H9 (cell line): Measurements from ENCODE around the gene PCSK2. TPM values are rescaled to one million over a fixed set of nuclear protein-coding genes. Genes with fewer than 3 reads are reported as not detected.

ENCODE experiments used
- DNase-seq: peaks from one replicate; pipeline ENCODE4 v3.0.0-alpha.2; 2017
- H2AFZ ChIP-seq: one replicate; pipeline ENCODE4 v1.6.1; 2013; ENCODE audit warnings: mild to moderate bottlenecking, low read length, control low read depth, moderate library complexity
- H2AK5ac ChIP-seq: 2 replicates; pipeline ENCODE4 v1.6.1; 2013; ENCODE audit warnings: low read length, control low read depth, mixed read lengths; ENCODE audit not compliant: insufficient read length
- H2BK120ac ChIP-seq: one replicate; pipeline ENCODE4 v1.6.1; 2013; ENCODE audit warnings: low read depth, mild to moderate bottlenecking, low read length, control low read depth, inconsistent platforms; ENCODE audit not compliant: poor library complexity, severe bottlenecking
- H2BK12ac ChIP-seq: 2 replicates; pipeline ENCODE4 v1.6.1; 2013; ENCODE audit warnings: low read length, control low read depth, mixed read lengths, low read depth; ENCODE audit not compliant: insufficient read length
- H2BK15ac ChIP-seq: 2 replicates; pipeline ENCODE4 v1.6.1; 2013; ENCODE audit warnings: low read depth, low read length, control low read depth
- H2BK20ac ChIP-seq: one replicate; pipeline ENCODE4 v1.6.1; 2013; ENCODE audit warnings: low read depth, mild to moderate bottlenecking, low read length, control low read depth, inconsistent platforms; ENCODE audit not compliant: poor library complexity, severe bottlenecking
- H2BK5ac ChIP-seq: 2 replicates; pipeline ENCODE4 v1.6.1; 2013; ENCODE audit warnings: low read length, control low read depth, mixed read lengths; ENCODE audit not compliant: insufficient read length
- H3K14ac ChIP-seq: 2 replicates; pipeline ENCODE4 v1.6.1; 2013; ENCODE audit warnings: low read length, control low read depth; ENCODE audit not compliant: insufficient read depth
- H3K18ac ChIP-seq: 2 replicates; pipeline ENCODE4 v1.6.1; 2013; ENCODE audit warnings: low read depth, mild to moderate bottlenecking, mixed read lengths, low read length, control low read depth; ENCODE audit not compliant: insufficient read length
- H3K23ac ChIP-seq: 2 replicates; pipeline ENCODE4 v1.6.1; 2013; ENCODE audit warnings: low read length, control low read depth, mixed read lengths, low read depth; ENCODE audit not compliant: insufficient read length
- H3K23me2 ChIP-seq: 2 replicates; pipeline ENCODE4 v1.6.1; 2013; ENCODE audit warnings: low read depth, mild to moderate bottlenecking, mixed read lengths, low read length, control low read depth; ENCODE audit not compliant: insufficient read length, poor library complexity, severe bottlenecking
- H3K27ac ChIP-seq: 2 replicates; pipeline ENCODE4 v1.5.1; 2013; ENCODE audit warnings: low read length, control low read depth, mixed read lengths, low read depth; ENCODE audit not compliant: insufficient read length
- H3K27me3 ChIP-seq: 2 replicates; pipeline ENCODE4 v1.6.1; 2013; ENCODE audit warnings: low read length, control low read depth, inconsistent platforms; ENCODE audit not compliant: insufficient read depth
- H3K4ac ChIP-seq: 2 replicates; pipeline ENCODE4 v1.6.1; 2013; ENCODE audit warnings: low read depth, mild to moderate bottlenecking, control low read depth, inconsistent platforms, low read length, moderate library complexity
- H3K4me1 ChIP-seq: 2 replicates; pipeline ENCODE4 v1.6.1; 2013; ENCODE audit warnings: low read length, control low read depth, inconsistent platforms; ENCODE audit not compliant: insufficient read depth
- H3K4me2 ChIP-seq: 2 replicates; pipeline ENCODE4 v1.6.1; 2013; ENCODE audit warnings: low read length, control low read depth, mixed read lengths; ENCODE audit not compliant: insufficient read length, insufficient read depth
- H3K56ac ChIP-seq: 2 replicates; pipeline ENCODE4 v1.6.1; 2013; ENCODE audit warnings: low read depth, mild to moderate bottlenecking, mixed read lengths, low read length, control low read depth; ENCODE audit not compliant: insufficient read length
- H3K79me1 ChIP-seq: 2 replicates; pipeline ENCODE4 v1.6.1; 2013; ENCODE audit warnings: low read depth, mild to moderate bottlenecking, moderate library complexity, low read length, control low read depth, inconsistent platforms; ENCODE audit not compliant: insufficient read depth, poor library complexity, severe bottlenecking
- H3K79me2 ChIP-seq: 2 replicates; pipeline ENCODE4 v1.6.1; 2013; ENCODE audit warnings: low read length, control low read depth, inconsistent platforms; ENCODE audit not compliant: insufficient read depth
- H3K9ac ChIP-seq: 2 replicates; pipeline ENCODE4 v1.6.1; 2013; ENCODE audit warnings: low read length, control low read depth, mixed read lengths; ENCODE audit not compliant: insufficient read length; ENCODE audit errors: extremely low read depth
- H3K9me3 ChIP-seq: one replicate; pipeline ENCODE4 v1.6.1; 2013; ENCODE audit warnings: low read depth, low read length, inconsistent platforms; ENCODE audit not compliant: control insufficient read depth
- H3T11ph ChIP-seq: one replicate; pipeline ENCODE4 v1.6.1; 2013; ENCODE audit warnings: mild to moderate bottlenecking, low read length, control low read depth, inconsistent platforms
- H4K20me1 ChIP-seq: one replicate; pipeline ENCODE4 v1.6.1; 2013; ENCODE audit not compliant: control insufficient read depth, insufficient read length, insufficient read depth
- H4K5ac ChIP-seq: 2 replicates; pipeline ENCODE4 v1.6.1; 2013; ENCODE audit warnings: low read depth, mild to moderate bottlenecking, mixed read lengths, low read length, control low read depth; ENCODE audit not compliant: insufficient read length
- H4K8ac ChIP-seq: replicated peaks from 2 replicates; pipeline ENCODE4 v1.6.1; 2013; ENCODE audit warnings: low read length, control low read depth, mixed read lengths, low read depth; ENCODE audit not compliant: insufficient read length
- H4K91ac ChIP-seq: 2 replicates; pipeline ENCODE4 v1.6.1; 2013; ENCODE audit warnings: low read depth, mild to moderate bottlenecking, moderate library complexity, mixed read lengths, low read length, control low read depth; ENCODE audit not compliant: insufficient read length
- H3K27ac Mint-ChIP-seq, 3 experiments: 2 replicates in 2 of 3; 3 replicates in 1 of 3; pipeline ENCODE4 v1.8.0; 2020 to 2021; ENCODE audit warnings: mixed read lengths in 3 of 3, mild to moderate bottlenecking in 1 of 3, moderate library complexity in 1 of 3
- H3K27me3 Mint-ChIP-seq: 2 replicates; pipeline ENCODE4 v1.8.0; 2021; ENCODE audit warnings: low read depth, mild to moderate bottlenecking, moderate library complexity, mixed read lengths
- H3K36me3 Mint-ChIP-seq, 3 experiments: 2 replicates in 2 of 3; 3 replicates in 1 of 3; pipeline ENCODE4 v1.8.0; 2020 to 2021; ENCODE audit warnings: low read depth in 3 of 3, mixed read lengths in 3 of 3; ENCODE audit not compliant: insufficient read depth in 1 of 3
- H3K4me1 Mint-ChIP-seq, 2 experiments: 2 replicates each; pipeline ENCODE4 v1.8.0; 2020; ENCODE audit warnings: mixed read lengths in 2 of 2
- H3K4me3 Mint-ChIP-seq, 2 experiments: 2 replicates in 1 of 2; 3 replicates in 1 of 2; pipeline ENCODE4 v1.8.0; 2020 to 2021; ENCODE audit warnings: mild to moderate bottlenecking in 2 of 2, mixed read lengths in 2 of 2, moderate library complexity in 1 of 2
- H3K9me3 Mint-ChIP-seq, 2 experiments: 2 replicates in 1 of 2; 3 replicates in 1 of 2; pipeline ENCODE4 v1.8.0; 2020; ENCODE audit warnings: mild to moderate bottlenecking in 2 of 2, mixed read lengths in 2 of 2, moderate library complexity in 1 of 2
- WGBS: extraction: QIAGEN DNeasy Blood & Tissue Kit; methylation state at CpG from one replicate; pipeline ENCODE4 v1.1.7; 2013; ENCODE audit warnings: missing lambda C conversion rate, low lambda C conversion rate, mixed read lengths; ENCODE audit not compliant: insufficient read length; ENCODE audit errors: extremely low coverage; 5-methylcytosine and 5-hydroxymethylcytosine counted together
- total RNA-seq: library from RNA; stranded (reverse); gene quantifications from 2 replicates; pipeline ENCODE4 v1.2.1, GENCODE V29; 2021
- TF ChIP-seq, protein P1 (sequence below): fragments of 200-600 bp; sonication (generic); conservative IDR thresholded peaks from 3 replicates; pipeline ENCODE4 v1.8.0; 2021; ENCODE audit warnings: antibody characterized with exemption, mild to moderate bottlenecking

Gene PCSK2
- total RNA-seq, 1 experiment from 2014 or later, result 2.8 TPM

DNA sequence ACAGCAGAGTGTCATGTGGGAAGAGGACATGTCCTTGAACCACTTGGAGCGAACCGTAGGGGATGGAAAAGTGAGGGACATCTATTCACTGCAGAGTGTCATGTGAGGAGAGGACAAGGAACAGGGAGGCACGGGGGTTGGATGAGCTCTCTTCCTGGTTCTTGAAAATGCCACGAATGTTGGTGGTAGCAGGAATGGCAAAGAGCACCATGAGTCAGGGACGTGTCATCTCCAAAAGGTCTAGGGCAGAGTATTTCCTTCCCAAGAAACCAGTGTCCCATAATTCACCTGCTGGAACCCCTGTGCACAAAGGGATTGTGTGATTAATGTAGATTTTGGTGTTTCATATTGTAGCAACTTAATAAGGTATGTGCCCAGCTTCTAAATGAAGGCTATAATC lies 167.6 kb downstream of the PCSK2 start:
- Histone ChIP-seq H3K79me2 (no peaks in the 10 kb centered on the region), H2BK12ac (no peak overlapping the region), H3K27ac (no peak overlapping the region), H3T11ph (no peak overlapping the region), H3K18ac (no peak overlapping the region), H3K4ac (no peak overlapping the region), H3K4me2 (no peak overlapping the region), H3K23ac (no peak overlapping the region), H2AK5ac (no peak overlapping the region), H4K91ac (no peak overlapping the region), H4K8ac (no peak overlapping the region), H3K9ac (no peak overlapping the region), H3K14ac (no peak overlapping the region), H2BK20ac (no peak overlapping the region), H2BK15ac (no peak overlapping the region), H3K79me1 (no peaks in the 10 kb centered on the region), H4K5ac (no peak overlapping the region), H3K56ac (no peak overlapping the region), H3K9me3 (no peaks in the 10 kb centered on the region), H2AFZ (no peak overlapping the region), H3K23me2 (no peaks in the 10 kb centered on the region), H2BK5ac (no peak overlapping the region), H3K4me1 (no peaks in the 10 kb centered on the region), H3K27me3 (no peaks in the 10 kb centered on the region), H4K20me1 (no peaks in the 10 kb centered on the region), H2BK120ac (no peak overlapping the region)
- Mint-ChIP-seq H3K9me3 (no peaks in the 10 kb centered on the region), H3K36me3 (no peaks in the 10 kb centered on the region), H3K27ac (no peak overlapping the region), H3K27me3 (peaks cover 1% of the 10 kb centered on the region; the same call in 1 of the 2 replicates), H3K4me1 (no peaks in the 10 kb centered on the region; a peak in 1 of 4 replicates), H3K4me3 (no peak overlapping the region)
- DNase-seq, result no peak
- TF ChIP-seq, protein P1, sequence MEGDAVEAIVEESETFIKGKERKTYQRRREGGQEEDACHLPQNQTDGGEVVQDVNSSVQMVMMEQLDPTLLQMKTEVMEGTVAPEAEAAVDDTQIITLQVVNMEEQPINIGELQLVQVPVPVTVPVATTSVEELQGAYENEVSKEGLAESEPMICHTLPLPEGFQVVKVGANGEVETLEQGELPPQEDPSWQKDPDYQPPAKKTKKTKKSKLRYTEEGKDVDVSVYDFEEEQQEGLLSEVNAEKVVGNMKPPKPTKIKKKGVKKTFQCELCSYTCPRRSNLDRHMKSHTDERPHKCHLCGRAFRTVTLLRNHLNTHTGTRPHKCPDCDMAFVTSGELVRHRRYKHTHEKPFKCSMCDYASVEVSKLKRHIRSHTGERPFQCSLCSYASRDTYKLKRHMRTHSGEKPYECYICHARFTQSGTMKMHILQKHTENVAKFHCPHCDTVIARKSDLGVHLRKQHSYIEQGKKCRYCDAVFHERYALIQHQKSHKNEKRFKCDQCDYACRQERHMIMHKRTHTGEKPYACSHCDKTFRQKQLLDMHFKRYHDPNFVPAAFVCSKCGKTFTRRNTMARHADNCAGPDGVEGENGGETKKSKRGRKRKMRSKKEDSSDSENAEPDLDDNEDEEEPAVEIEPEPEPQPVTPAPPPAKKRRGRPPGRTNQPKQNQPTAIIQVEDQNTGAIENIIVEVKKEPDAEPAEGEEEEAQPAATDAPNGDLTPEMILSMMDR, result no peak
- WGBS, result no CpG with 5 or more reads among the region's 5 CpGs
